H9 (cell line): Measurements from ENCODE around the gene SLC9A6. TPM values are rescaled to one million over a fixed set of nuclear protein-coding genes. Genes with fewer than 3 reads are reported as not detected.

Experiments used
- DNase-seq: peaks from one replicate; pipeline ENCODE4 v3.0.0-alpha.2; 2017
- H2AFZ ChIP-seq: one replicate; pipeline ENCODE4 v1.6.1; 2013; ENCODE audit warnings: mild to moderate bottlenecking, low read length, control low read depth, moderate library complexity
- H2AK5ac ChIP-seq: 2 replicates; pipeline ENCODE4 v1.6.1; 2013; ENCODE audit warnings: low read length, control low read depth, mixed read lengths; ENCODE audit not compliant: insufficient read length
- H2BK120ac ChIP-seq: one replicate; pipeline ENCODE4 v1.6.1; 2013; ENCODE audit warnings: low read depth, mild to moderate bottlenecking, low read length, control low read depth, inconsistent platforms; ENCODE audit not compliant: poor library complexity, severe bottlenecking
- H2BK12ac ChIP-seq: 2 replicates; pipeline ENCODE4 v1.6.1; 2013; ENCODE audit warnings: low read length, control low read depth, mixed read lengths, low read depth; ENCODE audit not compliant: insufficient read length
- H2BK15ac ChIP-seq: 2 replicates; pipeline ENCODE4 v1.6.1; 2013; ENCODE audit warnings: low read depth, low read length, control low read depth
- H2BK20ac ChIP-seq: one replicate; pipeline ENCODE4 v1.6.1; 2013; ENCODE audit warnings: low read depth, mild to moderate bottlenecking, low read length, control low read depth, inconsistent platforms; ENCODE audit not compliant: poor library complexity, severe bottlenecking
- H2BK5ac ChIP-seq: 2 replicates; pipeline ENCODE4 v1.6.1; 2013; ENCODE audit warnings: low read length, control low read depth, mixed read lengths; ENCODE audit not compliant: insufficient read length
- H3K14ac ChIP-seq: 2 replicates; pipeline ENCODE4 v1.6.1; 2013; ENCODE audit warnings: low read length, control low read depth; ENCODE audit not compliant: insufficient read depth
- H3K18ac ChIP-seq: 2 replicates; pipeline ENCODE4 v1.6.1; 2013; ENCODE audit warnings: low read depth, mild to moderate bottlenecking, mixed read lengths, low read length, control low read depth; ENCODE audit not compliant: insufficient read length
- H3K23ac ChIP-seq: 2 replicates; pipeline ENCODE4 v1.6.1; 2013; ENCODE audit warnings: low read length, control low read depth, mixed read lengths, low read depth; ENCODE audit not compliant: insufficient read length
- H3K23me2 ChIP-seq: 2 replicates; pipeline ENCODE4 v1.6.1; 2013; ENCODE audit warnings: low read depth, mild to moderate bottlenecking, mixed read lengths, low read length, control low read depth; ENCODE audit not compliant: insufficient read length, poor library complexity, severe bottlenecking
- H3K27ac ChIP-seq: 2 replicates; pipeline ENCODE4 v1.5.1; 2013; ENCODE audit warnings: low read length, control low read depth, mixed read lengths, low read depth; ENCODE audit not compliant: insufficient read length
- H3K27me3 ChIP-seq: 2 replicates; pipeline ENCODE4 v1.6.1; 2013; ENCODE audit warnings: low read length, control low read depth, inconsistent platforms; ENCODE audit not compliant: insufficient read depth
- H3K4ac ChIP-seq: 2 replicates; pipeline ENCODE4 v1.6.1; 2013; ENCODE audit warnings: low read depth, mild to moderate bottlenecking, control low read depth, inconsistent platforms, low read length, moderate library complexity
- H3K4me1 ChIP-seq: 2 replicates; pipeline ENCODE4 v1.6.1; 2013; ENCODE audit warnings: low read length, control low read depth, inconsistent platforms; ENCODE audit not compliant: insufficient read depth
- H3K4me2 ChIP-seq: 2 replicates; pipeline ENCODE4 v1.6.1; 2013; ENCODE audit warnings: low read length, control low read depth, mixed read lengths; ENCODE audit not compliant: insufficient read length, insufficient read depth
- H3K56ac ChIP-seq: 2 replicates; pipeline ENCODE4 v1.6.1; 2013; ENCODE audit warnings: low read depth, mild to moderate bottlenecking, mixed read lengths, low read length, control low read depth; ENCODE audit not compliant: insufficient read length
- H3K79me1 ChIP-seq: 2 replicates; pipeline ENCODE4 v1.6.1; 2013; ENCODE audit warnings: low read depth, mild to moderate bottlenecking, moderate library complexity, low read length, control low read depth, inconsistent platforms; ENCODE audit not compliant: insufficient read depth, poor library complexity, severe bottlenecking
- H3K79me2 ChIP-seq: 2 replicates; pipeline ENCODE4 v1.6.1; 2013; ENCODE audit warnings: low read length, control low read depth, inconsistent platforms; ENCODE audit not compliant: insufficient read depth
- H3K9ac ChIP-seq: 2 replicates; pipeline ENCODE4 v1.6.1; 2013; ENCODE audit warnings: low read length, control low read depth, mixed read lengths; ENCODE audit not compliant: insufficient read length; ENCODE audit errors: extremely low read depth
- H3K9me3 ChIP-seq: one replicate; pipeline ENCODE4 v1.6.1; 2013; ENCODE audit warnings: low read depth, low read length, inconsistent platforms; ENCODE audit not compliant: control insufficient read depth
- H3T11ph ChIP-seq: one replicate; pipeline ENCODE4 v1.6.1; 2013; ENCODE audit warnings: mild to moderate bottlenecking, low read length, control low read depth, inconsistent platforms
- H4K20me1 ChIP-seq: one replicate; pipeline ENCODE4 v1.6.1; 2013; ENCODE audit not compliant: control insufficient read depth, insufficient read length, insufficient read depth
- H4K5ac ChIP-seq: 2 replicates; pipeline ENCODE4 v1.6.1; 2013; ENCODE audit warnings: low read depth, mild to moderate bottlenecking, mixed read lengths, low read length, control low read depth; ENCODE audit not compliant: insufficient read length
- H4K8ac ChIP-seq: replicated peaks from 2 replicates; pipeline ENCODE4 v1.6.1; 2013; ENCODE audit warnings: low read length, control low read depth, mixed read lengths, low read depth; ENCODE audit not compliant: insufficient read length
- H4K91ac ChIP-seq: 2 replicates; pipeline ENCODE4 v1.6.1; 2013; ENCODE audit warnings: low read depth, mild to moderate bottlenecking, moderate library complexity, mixed read lengths, low read length, control low read depth; ENCODE audit not compliant: insufficient read length
- H3K27ac Mint-ChIP-seq, 3 experiments: 2 replicates in 2 of 3; 3 replicates in 1 of 3; pipeline ENCODE4 v1.8.0; 2020 to 2021; ENCODE audit warnings: mixed read lengths in 3 of 3, mild to moderate bottlenecking in 1 of 3, moderate library complexity in 1 of 3
- H3K27me3 Mint-ChIP-seq: 2 replicates; pipeline ENCODE4 v1.8.0; 2021; ENCODE audit warnings: low read depth, mild to moderate bottlenecking, moderate library complexity, mixed read lengths
- H3K36me3 Mint-ChIP-seq, 3 experiments: 2 replicates in 2 of 3; 3 replicates in 1 of 3; pipeline ENCODE4 v1.8.0; 2020 to 2021; ENCODE audit warnings: low read depth in 3 of 3, mixed read lengths in 3 of 3; ENCODE audit not compliant: insufficient read depth in 1 of 3
- H3K4me1 Mint-ChIP-seq, 2 experiments: 2 replicates each; pipeline ENCODE4 v1.8.0; 2020; ENCODE audit warnings: mixed read lengths in 2 of 2
- H3K4me3 Mint-ChIP-seq, 2 experiments: 2 replicates in 1 of 2; 3 replicates in 1 of 2; pipeline ENCODE4 v1.8.0; 2020 to 2021; ENCODE audit warnings: mild to moderate bottlenecking in 2 of 2, mixed read lengths in 2 of 2, moderate library complexity in 1 of 2
- H3K9me3 Mint-ChIP-seq, 2 experiments: 2 replicates in 1 of 2; 3 replicates in 1 of 2; pipeline ENCODE4 v1.8.0; 2020; ENCODE audit warnings: mild to moderate bottlenecking in 2 of 2, mixed read lengths in 2 of 2, moderate library complexity in 1 of 2
- CTCF ChIP-seq: fragments of 200-600 bp; sonication (generic); conservative IDR thresholded peaks from 3 replicates; pipeline ENCODE4 v1.8.0; 2021; ENCODE audit warnings: antibody characterized with exemption, mild to moderate bottlenecking
- WGBS: extraction: QIAGEN DNeasy Blood & Tissue Kit; methylation state at CpG from one replicate; pipeline ENCODE4 v1.1.7; 2013; ENCODE audit warnings: missing lambda C conversion rate, low lambda C conversion rate, mixed read lengths; ENCODE audit not compliant: insufficient read length; ENCODE audit errors: extremely low coverage; 5-methylcytosine and 5-hydroxymethylcytosine counted together
- total RNA-seq: library from RNA; stranded (reverse); gene quantifications from 2 replicates; pipeline ENCODE4 v1.2.1, GENCODE V29; 2021

The SLC9A6 gene
- total RNA-seq, 1 experiment from 2014 or later = 12.3 TPM

- H2AK5ac ChIP-seq = no peak overlapping the region
- no peak overlapping the region for H3K27ac Mint-ChIP-seq
- H3K27ac ChIP-seq = no peak overlapping the region
These were observed 44.5 kb downstream of the SLC9A6 start for GRCh38 chrX:136029766-136030165.

More at GRCh38 chrX:136029766-136030165, 44.5 kb downstream of the SLC9A6 start:
- H3K9ac ChIP-seq = no peak overlapping the region
- no peaks in the 10 kb centered on the region for H3K79me2 ChIP-seq
- H4K91ac ChIP-seq = no peak overlapping the region
- no peaks in the 10 kb centered on the region for H3K4me1 ChIP-seq
- Mint-ChIP-seq H3K9me3 (peaks cover 49 to 63% of the 10 kb centered on the region in 2 experiments), H3K4me1 (no peaks in the 10 kb centered on the region), H3K36me3 (peaks cover 0 to 19% (median 12%) of the 10 kb centered on the region in 3 experiments), H3K27me3 (no peaks in the 10 kb centered on the region), H3K4me3 (no peak overlapping the region)
- H2BK5ac ChIP-seq = no peak overlapping the region
- no peak overlapping the region for H3K4me2 ChIP-seq
- H3K4ac ChIP-seq = no peak overlapping the region
- no peak overlapping the region for H3K18ac ChIP-seq
- H3K56ac ChIP-seq = no peak overlapping the region
- DNase-seq = no peak
- H2AFZ ChIP-seq = no peak overlapping the region
- H3K23ac ChIP-seq = no peak overlapping the region
- no peak overlapping the region for H4K8ac ChIP-seq
- no peak overlapping the region for H2BK120ac ChIP-seq
- no peak overlapping the region for H4K5ac ChIP-seq
- no peak overlapping the region for H2BK12ac ChIP-seq
- H4K20me1 ChIP-seq = no peaks in the 10 kb centered on the region
- H3K23me2 ChIP-seq = no peaks in the 10 kb centered on the region
- H2BK20ac ChIP-seq = no peak overlapping the region
- WGBS = no CpG with 5 or more reads among the region's 2 CpGs
- H3T11ph ChIP-seq = no peak overlapping the region
- TF ChIP-seq CTCF = no peak
- H3K79me1 ChIP-seq = no peaks in the 10 kb centered on the region
- no peak overlapping the region for H2BK15ac ChIP-seq
- no peak overlapping the region for H3K14ac ChIP-seq
- H3K9me3 ChIP-seq = peaks cover 19% of the 10 kb centered on the region
- no peaks in the 10 kb centered on the region for H3K27me3 ChIP-seq
